ENCODE results near the gene GRIP1. TPM values are rescaled to one million over a fixed set of nuclear protein-coding genes. Genes with fewer than 3 reads are reported as not detected.

GRIP1 gene
- total and polyA plus RNA-seq, 2 experiments from 2014 or later, result 5.1 to 13.7 TPM

GRCh38 chr12:66537876-66538275 is 141.0 kb downstream of the GRIP1 start:
- Histone ChIP-seq H3K79me2 (replicated peaks; ENCODE audit: insufficient read depth) (no peaks in the 10 kb centered on the region), H3K36me3 (ENCODE audit: insufficient read depth) (no peaks in the 10 kb centered on the region; the same call in 1 of the 2 replicates), H3K9me2 (ENCODE audit: insufficient read depth) (no peaks in the 10 kb centered on the region), H3K27ac (ENCODE audit: low read depth) (no peak overlapping the region), H3K4me1 (ENCODE audit: insufficient read depth) (0 out of 2 replicates have a peak, but pooled peaks cover 6% of the 10 kb centered on the region), H2AFZ (no peak overlapping the region), H3K27me3 (ENCODE audit: insufficient read depth) (no peaks in the 10 kb centered on the region), H3K4me3 (no peak overlapping the region), H3K4me2 (no peak overlapping the region), H4K20me1 (replicated peaks; ENCODE audit: insufficient read depth) (no peaks in the 10 kb centered on the region), H3F3A (replicated peaks; ENCODE audit: low read depth) (no peaks in the 10 kb centered on the region)
- no peak for TF ChIP-seq NANOG (IDR thresholded peaks at IDR 0.05; ENCODE audit: borderline replicate concordance)
- no peak for TF ChIP-seq EZH2 (IDR thresholded peaks at IDR 0.05; ENCODE audit: low read depth, unreplicated experiment)
- TF ChIP-seq ZNF462 (CRISPR knock-in tag; IDR thresholded peaks at IDR 0.05), result no peak
- no peak for TF ChIP-seq EZH2phosphoT487 (IDR thresholded peaks at IDR 0.05; ENCODE audit: unreplicated experiment)
- TF ChIP-seq REST (IDR thresholded peaks at IDR 0.05; ENCODE audit: unreplicated experiment), result no peak
- no peak for TF ChIP-seq ZNF331 (CRISPR knock-in tag; IDR thresholded peaks at IDR 0.05; ENCODE audit: low read depth)
- TF ChIP-seq CTCF (conservative IDR thresholded peaks at IDR 0.05; ENCODE audit: low read depth in 2 of 2), result no peak
- TF ChIP-seq ZNF114 (CRISPR knock-in tag; IDR thresholded peaks at IDR 0.05), result no peak
- no peak for TF ChIP-seq STAT1 (IDR thresholded peaks at IDR 0.05; ENCODE audit: unreplicated experiment)
- no peak for TF ChIP-seq CREB1 (CRISPR knock-in tag; IDR thresholded peaks at IDR 0.05; ENCODE audit: low read depth)
- TF ChIP-seq JUNB (IDR thresholded peaks at IDR 0.05; ENCODE audit: unreplicated experiment), result no peak
- TF ChIP-seq POLR2AphosphoS5 (IDR thresholded peaks at IDR 0.05; ENCODE audit: low read depth), result no peak
- no peak for TF ChIP-seq ETS1 (IDR thresholded peaks at IDR 0.05)
- no peaks in the 10 kb centered on the region for H3K9me3 Mint-ChIP-seq
- H3K27ac Mint-ChIP-seq, result no peak overlapping the region
- H3K4me1 Mint-ChIP-seq, result 0 out of 3 replicates have a peak, but pooled peaks cover 3% of the 10 kb centered on the region
- no peak for ATAC-seq
- H3K27me3 Mint-ChIP-seq (ENCODE audit: insufficient read depth, low read depth, poor library complexity), result no peaks in the 10 kb centered on the region
- H3K36me3 Mint-ChIP-seq (ENCODE audit: low read depth), result no peaks in the 10 kb centered on the region
- DNase-seq (ENCODE audit: low spot score), result no peak
- no peak overlapping the region for H3K4me3 Mint-ChIP-seq
